Tibial nerve (tissue), 4 donors: ENCODE data around the gene OXCT1. TPM values are rescaled to one million over a fixed set of nuclear protein-coding genes. Genes with fewer than 3 reads are reported as not detected.
"Not testable (repeated sequence)": the region's sequence is repeated elsewhere in the genome, so short reads cannot be mapped to it uniquely, and the experiment has no call there.

Experiments
- DNase-seq, 2 donors: peaks; one replicate each; pipeline ENCODE4 v3.0.0-alpha.2; 2019; ENCODE audit warnings: low spot score in 2 of 2
- H3K27ac ChIP-seq, 4 donors: fragments of 200-600 bp; sonication (generic) in 3 of 4; one replicate each; pipeline ENCODE4 v1.5.1; 2017 to 2019; ENCODE audit warnings: mild to moderate bottlenecking in 1 of 4
- H3K27me3 ChIP-seq, 2 donors: fragments of 200-600 bp; sonication (generic) in 1 of 2; one replicate each; pipeline versions ENCODE4 v1.5.1 to v1.6.0; 2017 to 2019
- H3K36me3 ChIP-seq, 3 donors: fragments of 200-600 bp; sonication (generic); one replicate each; pipeline ENCODE4 v1.5.1; 2018 to 2019
- H3K4me1 ChIP-seq, 4 donors: fragments of 200-600 bp; sonication (generic) in 3 of 4; one replicate each; pipeline ENCODE4 v1.5.1; 2017 to 2019
- H3K4me3 ChIP-seq, 4 donors: fragments of 200-600 bp; sonication (generic) in 3 of 4; one replicate each; pipeline ENCODE4 v1.5.1; 2017 to 2019; ENCODE audit warnings: mild to moderate bottlenecking in 1 of 4, moderate library complexity in 1 of 4
- H3K9me3 ChIP-seq, 4 donors: fragments of 200-600 bp; sonication (generic) in 3 of 4; one replicate each; pipeline ENCODE4 v1.5.1; 2017 to 2019
- EP300 ChIP-seq, 2 donors: sonication (generic); formaldehyde crosslinking; IDR thresholded peaks; one replicate each; pipeline ENCODE4 v1.6.1; 2017; ENCODE audit warnings: antibody characterized with exemption in 2 of 2, mild to moderate bottlenecking in 1 of 2
- POLR2A ChIP-seq, 2 donors: fragments of 450-650 bp; IDR thresholded peaks; one replicate each; pipeline ENCODE4 v1.6.1; 2017; ENCODE audit warnings: antibody characterized with exemption in 2 of 2, mild to moderate bottlenecking in 2 of 2, moderate library complexity in 2 of 2
- WGBS, 2 donors: methylation state at CpG; one replicate each; pipeline ENCODE4 v1.1.5; 2018; 5-methylcytosine and 5-hydroxymethylcytosine counted together
- total RNA-seq, 4 donors: library from RNA; depleted of rRNA; stranded (reverse); fragments of >200 nt; gene quantifications; one replicate each; pipeline ENCODE4 v1.1.0, GENCODE V29; 2016
- TF ChIP-seq, protein P1 (sequence below), 5 experiments: fragments of 200-600 bp in 3 of 5; fragments of 450-650 bp in 2 of 5; sonication (generic) in 3 of 5; IDR thresholded peaks; one replicate each; pipeline ENCODE4 v1.5.1; 2016 to 2019; ENCODE audit warnings: antibody characterized with exemption in 5 of 5, mild to moderate bottlenecking in 3 of 5, moderate library complexity in 2 of 5

The OXCT1 gene
- total RNA-seq, 4 donors from 2014 or later: 20.4 to 41.2 (median 26.0) TPM

DNA sequence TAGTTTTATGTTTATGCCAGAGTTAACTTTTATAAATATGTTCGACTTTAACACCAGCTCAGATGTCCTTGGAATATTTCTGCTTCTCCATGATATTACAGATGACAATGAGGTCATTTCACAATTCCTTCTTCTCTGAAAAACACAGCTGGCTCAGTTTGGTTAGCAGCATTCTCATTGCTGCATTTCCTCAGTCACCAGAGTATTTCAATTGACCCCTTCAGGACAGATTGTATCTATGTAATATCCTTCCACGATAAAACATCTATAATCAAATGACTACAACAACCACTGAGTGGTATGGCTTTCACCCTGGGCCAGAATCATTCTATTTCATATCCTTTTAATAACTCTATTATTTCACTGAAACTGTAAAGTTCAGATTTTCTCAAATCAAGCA lies 148.7 kb downstream of the OXCT1 start:
- no peak overlapping the region for H3K27ac ChIP-seq
- no peaks in the 10 kb centered on the region for H3K4me1 ChIP-seq
- no peaks in the 10 kb centered on the region for H3K36me3 ChIP-seq
- TF ChIP-seq EP300 (IDR thresholded peaks at IDR 0.05) (no peak), POLR2A (IDR thresholded peaks at IDR 0.05) (no peak)
- TF ChIP-seq, protein P1, sequence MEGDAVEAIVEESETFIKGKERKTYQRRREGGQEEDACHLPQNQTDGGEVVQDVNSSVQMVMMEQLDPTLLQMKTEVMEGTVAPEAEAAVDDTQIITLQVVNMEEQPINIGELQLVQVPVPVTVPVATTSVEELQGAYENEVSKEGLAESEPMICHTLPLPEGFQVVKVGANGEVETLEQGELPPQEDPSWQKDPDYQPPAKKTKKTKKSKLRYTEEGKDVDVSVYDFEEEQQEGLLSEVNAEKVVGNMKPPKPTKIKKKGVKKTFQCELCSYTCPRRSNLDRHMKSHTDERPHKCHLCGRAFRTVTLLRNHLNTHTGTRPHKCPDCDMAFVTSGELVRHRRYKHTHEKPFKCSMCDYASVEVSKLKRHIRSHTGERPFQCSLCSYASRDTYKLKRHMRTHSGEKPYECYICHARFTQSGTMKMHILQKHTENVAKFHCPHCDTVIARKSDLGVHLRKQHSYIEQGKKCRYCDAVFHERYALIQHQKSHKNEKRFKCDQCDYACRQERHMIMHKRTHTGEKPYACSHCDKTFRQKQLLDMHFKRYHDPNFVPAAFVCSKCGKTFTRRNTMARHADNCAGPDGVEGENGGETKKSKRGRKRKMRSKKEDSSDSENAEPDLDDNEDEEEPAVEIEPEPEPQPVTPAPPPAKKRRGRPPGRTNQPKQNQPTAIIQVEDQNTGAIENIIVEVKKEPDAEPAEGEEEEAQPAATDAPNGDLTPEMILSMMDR (IDR thresholded peaks at IDR 0.05): no peak
- H3K27me3 ChIP-seq: no peaks in the 10 kb centered on the region
- WGBS, 2 donors: 25 to 31% methylated on average over 2 of the region's 2 CpGs
- peaks cover 0 to 18% (median 0%) of the 10 kb centered on the region in 4 donors for H3K9me3 ChIP-seq
- H3K4me3 ChIP-seq: no peak overlapping the region
- no peak for DNase-seq

DNA sequence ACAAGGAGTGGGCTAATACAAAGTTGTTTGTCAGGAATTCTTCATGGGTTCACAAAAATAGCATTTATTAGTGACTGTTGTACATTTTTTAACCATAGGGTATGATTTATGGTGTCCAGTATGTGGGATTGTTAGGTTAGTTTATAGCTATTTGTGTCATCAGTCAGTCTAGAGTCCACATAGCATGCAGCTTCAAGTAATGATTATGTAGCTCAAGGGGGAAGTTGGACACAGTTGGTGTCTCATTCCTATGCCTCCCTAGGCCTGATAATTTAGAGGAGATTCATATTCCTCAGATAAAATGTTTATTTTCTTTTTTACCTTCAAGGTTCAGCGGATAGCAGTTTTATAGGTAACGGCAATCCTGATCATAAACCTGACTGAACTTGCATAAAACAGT lies 153.8 kb downstream of the OXCT1 start:
- H3K27me3 ChIP-seq: no peaks in the 10 kb centered on the region
- TF ChIP-seq, protein P1 (IDR thresholded peaks at IDR 0.05): no peak
- TF ChIP-seq EP300 (IDR thresholded peaks at IDR 0.05) (no peak), POLR2A (IDR thresholded peaks at IDR 0.05) (no peak)
- 92 to 96% methylated on average over 2 of the region's 2 CpGs for WGBS, 2 donors

DNA sequence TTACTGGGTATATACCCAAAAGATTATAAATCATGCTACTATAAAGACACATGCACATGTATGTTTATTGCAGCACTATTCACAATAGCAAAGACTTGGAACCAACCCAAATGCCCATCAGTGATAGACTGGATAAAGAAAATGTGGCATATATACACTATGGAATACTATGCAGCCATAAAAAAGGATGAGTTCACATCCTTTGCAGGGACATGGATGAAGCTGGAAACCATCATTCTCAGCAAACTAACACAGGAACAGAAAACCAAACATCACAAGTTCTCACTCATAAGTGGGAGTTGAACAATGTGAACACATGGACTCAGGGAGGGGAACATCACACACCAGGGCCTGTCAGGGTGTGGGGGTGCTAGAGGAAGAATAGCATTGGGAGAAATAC lies 155.8 kb downstream of the OXCT1 start:
- not testable (repeated sequence) for H3K4me3 ChIP-seq, H3K27ac ChIP-seq, H3K27me3 ChIP-seq, H3K4me1 ChIP-seq, DNase-seq, H3K36me3 ChIP-seq
- H3K9me3 ChIP-seq: peaks cover 0 to 34% (median 0%) of the 10 kb centered on the region in 4 donors

More for the DNA sequence above, 153.8 kb downstream of the OXCT1 start:
- no peaks in the 10 kb centered on the region for H3K4me1 ChIP-seq
- DNase-seq: no peak
- no peak overlapping the region for H3K27ac ChIP-seq
- H3K9me3 ChIP-seq: peaks cover 0 to 34% (median 0%) of the 10 kb centered on the region in 4 donors
- H3K4me3 ChIP-seq: no peak overlapping the region
- H3K36me3 ChIP-seq: no peaks in the 10 kb centered on the region

DNA sequence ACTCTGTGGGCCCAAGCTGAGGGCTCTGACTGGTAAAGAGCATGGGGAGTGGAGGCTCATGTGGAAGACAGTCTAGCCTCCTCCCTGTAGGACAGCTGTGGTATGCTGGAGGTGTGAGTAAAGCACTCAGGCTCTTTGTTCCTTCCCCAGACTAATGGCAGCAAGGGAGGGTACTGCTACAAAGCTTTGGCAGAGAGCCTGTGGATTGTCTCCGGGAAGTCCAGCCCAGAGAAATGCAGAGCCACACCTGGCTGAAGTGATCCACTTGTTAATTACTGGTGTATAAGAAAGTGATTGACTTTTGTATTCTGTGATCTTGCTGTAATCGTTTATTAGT lies 161.7 kb downstream of the OXCT1 start:
- 79 to 87% methylated on average over 2 of the region's 2 CpGs for WGBS, 2 donors
- Histone ChIP-seq H3K27ac (no peak overlapping the region), H3K9me3 (peaks cover 0 to 40% (median 0%) of the 10 kb centered on the region in 4 donors), H3K4me3 (no peak overlapping the region), H3K36me3 (no peaks in the 10 kb centered on the region), H3K27me3 (no peaks in the 10 kb centered on the region), H3K4me1 (no peaks in the 10 kb centered on the region)
- no peak for DNase-seq
- TF ChIP-seq, protein P1 (IDR thresholded peaks at IDR 0.05): no peak
- no peak for TF ChIP-seq POLR2A (IDR thresholded peaks at IDR 0.05)
- no peak for TF ChIP-seq EP300 (IDR thresholded peaks at IDR 0.05)

DNA sequence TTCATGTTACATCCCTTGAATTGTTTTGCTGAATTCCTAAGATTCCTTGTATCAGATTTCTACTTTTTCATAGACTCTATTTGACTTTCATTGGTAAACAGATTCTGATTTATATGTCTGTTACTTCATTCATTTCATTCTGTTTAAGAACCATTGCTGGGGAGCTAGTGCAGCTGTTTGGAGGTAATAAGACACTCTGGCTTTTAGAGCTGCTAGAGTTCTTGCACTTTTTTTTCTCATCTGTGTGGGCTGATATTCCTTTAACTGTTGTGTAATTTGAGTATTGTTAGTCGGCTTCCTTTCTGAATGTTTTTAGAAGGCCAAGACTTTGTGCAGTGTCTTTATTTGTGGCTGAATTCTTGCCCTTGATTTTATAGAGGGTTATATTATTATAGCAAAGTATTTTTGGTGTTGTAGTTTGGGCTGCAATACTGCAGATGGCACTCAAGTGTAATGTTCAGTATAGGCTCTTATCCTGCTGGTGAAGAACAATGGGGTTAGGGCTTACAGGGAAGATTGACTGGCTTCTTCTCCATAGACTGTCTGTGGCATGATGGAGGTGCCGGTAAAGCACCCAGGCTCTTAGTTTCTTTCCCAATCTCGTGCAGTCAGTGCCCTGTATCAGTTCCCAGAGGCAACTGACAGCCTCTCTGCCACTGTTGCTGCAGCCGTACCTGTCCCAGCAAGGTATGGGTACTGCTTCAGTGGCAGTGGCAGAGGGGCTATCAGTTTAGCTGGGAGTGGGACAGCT lies 162.2 kb downstream of the OXCT1 start:
- no peaks in the 10 kb centered on the region for H3K36me3 ChIP-seq
- DNase-seq: no peak
- H3K4me1 ChIP-seq: no peaks in the 10 kb centered on the region
- no peak overlapping the region for H3K4me3 ChIP-seq
- H3K9me3 ChIP-seq: peaks cover 0 to 37% (median 0%) of the 10 kb centered on the region in 4 donors
- TF ChIP-seq, protein P1 (IDR thresholded peaks at IDR 0.05): no peak
- TF ChIP-seq EP300 (IDR thresholded peaks at IDR 0.05) (no peak), POLR2A (IDR thresholded peaks at IDR 0.05) (no peak)
- no peak overlapping the region for H3K27ac ChIP-seq
- H3K27me3 ChIP-seq: no peaks in the 10 kb centered on the region
- WGBS, 2 donors: 53 to 58% methylated on average over 4 of the region's 4 CpGs
